SK-N-SH treated with all-trans-retinoic acid at 6 μM for 48 hours (cell line): Measurements from ENCODE around the gene GIPC3.

Source experiments
- ARNTL ChIP-seq: fragments of 450-650 bp; formaldehyde crosslinking; IDR thresholded peaks from 2 replicates; pipeline ENCODE4 v1.5.0; 2020; ENCODE audit warnings: low read depth, mild to moderate bottlenecking, moderate library complexity, borderline replicate concordance
- CSDC2 ChIP-seq: fragments of 250-450 bp; sonication (Bioruptor Pico); IDR thresholded peaks from 2 replicates; pipeline ENCODE4 v1.5.0; 2020; ENCODE audit warnings: mild to moderate bottlenecking, moderate library complexity
- RARB ChIP-seq: fragments of 250-450 bp; sonication (Bioruptor Pico); IDR thresholded peaks from 2 replicates; pipeline ENCODE4 v1.8.0; 2021; ENCODE audit warnings: mild to moderate bottlenecking, moderate library complexity
- ZC3H10 ChIP-seq: fragments of 250-450 bp; sonication (Bioruptor Pico); IDR thresholded peaks from 2 replicates; pipeline ENCODE4 v1.5.1; 2021; ENCODE audit warnings: mild to moderate bottlenecking, moderate library complexity
- ZFP3 ChIP-seq: fragments of 250-450 bp; sonication (Bioruptor Pico); IDR thresholded peaks from 2 replicates; pipeline ENCODE4 v1.5.0; 2020; ENCODE audit warnings: mild to moderate bottlenecking, moderate library complexity
- ZFP30 ChIP-seq: fragments of 450-650 bp; formaldehyde crosslinking; IDR thresholded peaks from 2 replicates; pipeline ENCODE4 v1.5.0; 2022; ENCODE audit warnings: mild to moderate bottlenecking, moderate library complexity
- ZNF70 ChIP-seq: fragments of 450-650 bp; formaldehyde crosslinking; IDR thresholded peaks from 2 replicates; pipeline ENCODE4 v1.5.0; 2020; ENCODE audit warnings: mild to moderate bottlenecking, moderate library complexity
- ZNF8 ChIP-seq: fragments of 450-650 bp; formaldehyde crosslinking; IDR thresholded peaks from 2 replicates; pipeline ENCODE4 v1.5.0; 2020; ENCODE audit warnings: mild to moderate bottlenecking, moderate library complexity
- TF ChIP-seq, protein P1 (sequence below): fragments of 250-450 bp; sonication (Bioruptor Pico); IDR thresholded peaks from 2 replicates; pipeline ENCODE4 v1.8.0; 2021; ENCODE audit warnings: low read depth, mild to moderate bottlenecking, moderate library complexity, borderline replicate concordance
- TF ChIP-seq, protein P2 (sequence below): fragments of 250-450 bp; sonication (Bioruptor Pico); IDR thresholded peaks from 2 replicates; pipeline ENCODE4 v1.8.0; 2020; ENCODE audit warnings: mild to moderate bottlenecking, moderate library complexity, borderline replicate concordance
- TF ChIP-seq, protein P3 (sequence below): fragments of 250-450 bp; sonication (Bioruptor Pico); IDR thresholded peaks from 2 replicates; pipeline ENCODE4 v1.5.1; 2020; ENCODE audit warnings: low read depth, mild to moderate bottlenecking, moderate library complexity

DNA sequence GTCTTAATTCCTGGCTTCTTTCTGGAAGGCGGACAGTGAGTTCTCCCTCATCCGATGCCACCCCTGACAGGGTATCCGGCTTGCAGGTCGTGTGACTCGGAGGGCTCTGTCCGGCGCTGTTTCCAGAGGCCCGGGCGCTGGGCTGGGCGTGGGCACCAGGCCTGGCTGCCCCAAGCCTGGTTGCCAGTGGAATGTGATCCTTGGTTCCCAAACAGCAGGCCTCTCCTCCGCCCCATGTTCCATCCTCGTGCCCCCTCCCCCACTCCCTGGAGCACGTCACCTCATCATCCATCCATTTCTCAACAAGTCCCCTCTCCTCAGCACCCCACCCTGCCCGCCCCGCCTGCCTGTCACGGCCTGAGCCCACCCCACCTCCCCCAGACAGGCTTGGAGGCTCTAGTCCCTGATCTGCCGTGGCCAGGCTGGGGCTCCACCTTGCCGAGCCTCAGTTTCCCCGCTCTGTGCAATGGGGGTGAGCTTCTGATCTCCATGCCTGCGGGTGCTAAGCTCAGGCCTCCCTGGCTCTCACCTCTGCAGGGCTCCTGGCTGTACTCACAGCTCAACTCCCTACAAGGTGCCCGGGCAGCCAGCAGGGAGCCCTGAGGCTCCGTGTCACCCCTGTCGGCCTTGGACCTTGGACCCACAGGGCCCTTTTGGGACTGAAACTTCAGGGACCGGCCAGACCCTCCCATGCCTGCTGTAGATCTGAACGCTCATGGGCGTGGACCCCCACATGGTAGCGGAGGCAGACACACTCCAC lies 19.1 kb downstream of the GIPC3 start:
- no peak for TF ChIP-seq RARB (CRISPR knock-in tag)
- TF ChIP-seq, protein P1, sequence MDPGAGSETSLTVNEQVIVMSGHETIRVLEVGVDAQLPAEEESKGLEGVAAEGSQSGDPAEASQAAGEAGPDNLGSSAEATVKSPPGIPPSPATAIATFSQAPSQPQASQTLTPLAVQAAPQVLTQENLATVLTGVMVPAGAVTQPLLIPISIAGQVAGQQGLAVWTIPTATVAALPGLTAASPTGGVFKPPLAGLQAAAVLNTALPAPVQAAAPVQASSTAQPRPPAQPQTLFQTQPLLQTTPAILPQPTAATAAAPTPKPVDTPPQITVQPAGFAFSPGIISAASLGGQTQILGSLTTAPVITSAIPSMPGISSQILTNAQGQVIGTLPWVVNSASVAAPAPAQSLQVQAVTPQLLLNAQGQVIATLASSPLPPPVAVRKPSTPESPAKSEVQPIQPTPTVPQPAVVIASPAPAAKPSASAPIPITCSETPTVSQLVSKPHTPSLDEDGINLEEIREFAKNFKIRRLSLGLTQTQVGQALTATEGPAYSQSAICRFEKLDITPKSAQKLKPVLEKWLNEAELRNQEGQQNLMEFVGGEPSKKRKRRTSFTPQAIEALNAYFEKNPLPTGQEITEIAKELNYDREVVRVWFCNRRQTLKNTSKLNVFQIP = no peak
- no peak for TF ChIP-seq ARNTL
- TF ChIP-seq ZNF70 (CRISPR knock-in tag) = no peak
- TF ChIP-seq, protein P2, sequence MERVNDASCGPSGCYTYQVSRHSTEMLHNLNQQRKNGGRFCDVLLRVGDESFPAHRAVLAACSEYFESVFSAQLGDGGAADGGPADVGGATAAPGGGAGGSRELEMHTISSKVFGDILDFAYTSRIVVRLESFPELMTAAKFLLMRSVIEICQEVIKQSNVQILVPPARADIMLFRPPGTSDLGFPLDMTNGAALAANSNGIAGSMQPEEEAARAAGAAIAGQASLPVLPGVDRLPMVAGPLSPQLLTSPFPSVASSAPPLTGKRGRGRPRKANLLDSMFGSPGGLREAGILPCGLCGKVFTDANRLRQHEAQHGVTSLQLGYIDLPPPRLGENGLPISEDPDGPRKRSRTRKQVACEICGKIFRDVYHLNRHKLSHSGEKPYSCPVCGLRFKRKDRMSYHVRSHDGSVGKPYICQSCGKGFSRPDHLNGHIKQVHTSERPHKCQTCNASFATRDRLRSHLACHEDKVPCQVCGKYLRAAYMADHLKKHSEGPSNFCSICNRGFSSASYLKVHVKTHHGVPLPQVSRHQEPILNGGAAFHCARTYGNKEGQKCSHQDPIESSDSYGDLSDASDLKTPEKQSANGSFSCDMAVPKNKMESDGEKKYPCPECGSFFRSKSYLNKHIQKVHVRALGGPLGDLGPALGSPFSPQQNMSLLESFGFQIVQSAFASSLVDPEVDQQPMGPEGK (CRISPR knock-in tag) = no peak
- TF ChIP-seq ZC3H10 (CRISPR knock-in tag) = no peak
- TF ChIP-seq ZFP3 (CRISPR knock-in tag) = no peak
- no peak for TF ChIP-seq ZNF8 (CRISPR knock-in tag)
- no peak for TF ChIP-seq CSDC2 (CRISPR knock-in tag)
- TF ChIP-seq, protein P3, sequence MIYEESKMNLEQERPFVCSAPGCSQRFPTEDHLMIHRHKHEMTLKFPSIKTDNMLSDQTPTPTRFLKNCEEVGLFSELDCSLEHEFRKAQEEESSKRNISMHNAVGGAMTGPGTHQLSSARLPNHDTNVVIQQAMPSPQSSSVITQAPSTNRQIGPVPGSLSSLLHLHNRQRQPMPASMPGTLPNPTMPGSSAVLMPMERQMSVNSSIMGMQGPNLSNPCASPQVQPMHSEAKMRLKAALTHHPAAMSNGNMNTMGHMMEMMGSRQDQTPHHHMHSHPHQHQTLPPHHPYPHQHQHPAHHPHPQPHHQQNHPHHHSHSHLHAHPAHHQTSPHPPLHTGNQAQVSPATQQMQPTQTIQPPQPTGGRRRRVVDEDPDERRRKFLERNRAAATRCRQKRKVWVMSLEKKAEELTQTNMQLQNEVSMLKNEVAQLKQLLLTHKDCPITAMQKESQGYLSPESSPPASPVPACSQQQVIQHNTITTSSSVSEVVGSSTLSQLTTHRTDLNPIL (CRISPR knock-in tag) = no peak
- TF ChIP-seq ZFP30 = no peak
